HG02610 (cell line): Measurements from ENCODE around the gene HSD17B13.
"Not testable (repeated sequence)": the region's sequence is repeated elsewhere in the genome, so short reads cannot be mapped to it uniquely, and the experiment has no call there.

Experiments used
- ATAC-seq: cut with Tn5 transposase; IDR thresholded peaks from one replicate; pipeline ENCODE4 v1.9.1; 2021; ENCODE audit warnings: mild to moderate bottlenecking, moderate library complexity; ENCODE audit not compliant: unreplicated experiment

The HSD17B13 gene

GRCh38 chr4:87316961-87317360 lies 5.7 kb downstream of the HSD17B13 start:
- no peak for ATAC-seq

GRCh38 chr4:87315000-87315399 lies 7.7 kb downstream of the HSD17B13 start:
- ATAC-seq, result not testable (repeated sequence)

DNA sequence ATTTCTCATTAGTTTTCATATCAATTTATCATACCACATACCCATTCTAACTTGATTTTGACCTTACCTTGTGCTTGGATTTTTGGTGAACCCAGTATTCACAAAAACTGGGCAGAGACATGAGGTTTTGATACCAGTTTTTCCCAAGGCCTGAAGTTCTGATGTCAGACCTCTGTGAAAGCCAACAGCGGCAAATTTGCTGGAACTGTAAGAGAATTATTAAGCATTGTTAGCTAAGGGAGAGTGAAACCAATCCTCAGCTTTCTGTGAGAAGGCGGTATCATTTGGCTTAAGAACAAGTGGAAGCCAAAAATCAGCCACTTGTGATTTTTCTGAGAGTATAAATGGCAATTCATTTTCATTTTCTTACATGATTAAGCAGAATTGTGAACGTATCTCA lies 8.9 kb downstream of the HSD17B13 start:
- no peak for ATAC-seq

DNA sequence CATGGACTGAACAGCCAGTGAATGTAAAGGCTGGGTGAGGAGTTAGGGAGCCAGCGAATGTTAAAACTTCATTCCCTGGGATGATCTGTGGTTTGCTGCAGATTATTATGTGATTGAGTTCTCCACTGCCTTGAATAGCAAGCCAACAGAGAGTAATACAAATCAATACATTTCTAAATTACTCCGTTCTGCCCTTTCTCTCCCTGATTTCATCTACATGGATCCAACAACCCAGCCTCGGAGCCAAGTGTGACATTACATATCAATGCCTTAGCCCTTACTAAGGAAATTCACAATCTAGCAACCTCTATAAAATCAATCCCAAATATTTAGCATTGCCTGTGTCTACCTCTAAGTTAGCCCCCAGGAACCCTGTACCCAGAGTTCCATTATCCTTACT lies 11.0 kb downstream of the HSD17B13 start:
- ATAC-seq, result no peak

- ATAC-seq, result no peak
These were observed 11.9 kb downstream of the HSD17B13 start for GRCh38 chr4:87310691-87311335.

DNA sequence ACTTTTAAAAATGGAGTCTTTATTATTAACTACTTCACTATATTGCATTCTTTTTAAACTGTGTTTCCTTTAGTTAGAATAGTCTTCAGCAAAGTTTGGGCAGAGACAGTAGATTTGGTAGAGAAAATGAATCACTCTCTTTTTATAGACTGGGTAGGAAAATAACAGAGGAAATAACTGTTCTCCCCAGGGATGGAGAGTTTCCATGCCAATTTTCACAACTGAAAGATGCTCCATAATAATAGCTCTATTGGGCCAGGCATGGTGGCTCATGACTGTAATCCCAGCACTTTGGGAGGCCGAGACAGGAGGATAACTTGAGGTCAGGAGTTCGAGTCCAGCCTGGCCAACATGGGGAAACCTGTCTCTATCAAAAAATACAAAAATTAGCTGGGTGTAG lies 13.1 kb downstream of the HSD17B13 start:
- no peak for ATAC-seq

- peak; percentile 83 for ATAC-seq
These were observed 16.6 kb downstream of the HSD17B13 start for GRCh38 chr4:87306056-87306455.

DNA sequence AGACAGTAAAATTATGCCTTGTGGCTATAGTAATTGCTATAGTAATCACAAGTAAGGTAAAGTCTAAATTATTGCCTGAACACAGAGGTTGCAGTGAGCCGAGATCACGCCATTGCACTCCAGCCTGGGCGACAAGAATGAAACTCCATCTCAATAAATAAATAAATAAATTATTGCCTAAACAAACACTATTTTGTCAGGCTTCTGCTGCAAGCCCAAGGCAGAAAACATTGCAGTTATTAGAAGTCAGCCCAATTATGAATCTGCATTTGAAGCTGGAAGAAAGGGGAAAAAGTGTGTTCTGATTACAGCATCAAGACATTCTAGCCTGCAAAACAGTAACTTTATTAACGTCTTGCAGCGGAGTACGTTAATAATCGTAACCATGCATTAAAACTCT lies 17.1 kb downstream of the HSD17B13 start:
- no peak for ATAC-seq

- no peak for ATAC-seq
These were observed 17.8 kb downstream of the HSD17B13 start for GRCh38 chr4:87304745-87305432.

DNA sequence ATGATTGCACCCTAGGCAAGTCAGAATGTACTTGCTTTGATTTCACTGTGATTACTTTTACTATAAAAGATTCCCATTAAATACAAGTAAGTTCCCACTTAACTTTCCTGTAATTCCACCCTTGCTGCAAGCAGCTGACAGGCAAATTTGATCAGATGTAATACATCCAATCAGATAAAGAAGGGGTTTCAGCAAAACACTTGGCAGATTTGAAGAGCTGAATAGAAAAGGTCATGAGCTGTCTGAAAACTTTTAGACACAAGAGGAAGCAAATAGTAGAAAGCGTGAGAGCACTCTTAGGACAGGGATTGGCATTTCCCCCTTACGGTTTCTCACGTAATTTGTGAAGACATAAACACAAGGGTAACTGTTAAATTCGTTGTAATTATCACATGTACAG lies 22.8 kb downstream of the HSD17B13 start:
- no peak for ATAC-seq

DNA sequence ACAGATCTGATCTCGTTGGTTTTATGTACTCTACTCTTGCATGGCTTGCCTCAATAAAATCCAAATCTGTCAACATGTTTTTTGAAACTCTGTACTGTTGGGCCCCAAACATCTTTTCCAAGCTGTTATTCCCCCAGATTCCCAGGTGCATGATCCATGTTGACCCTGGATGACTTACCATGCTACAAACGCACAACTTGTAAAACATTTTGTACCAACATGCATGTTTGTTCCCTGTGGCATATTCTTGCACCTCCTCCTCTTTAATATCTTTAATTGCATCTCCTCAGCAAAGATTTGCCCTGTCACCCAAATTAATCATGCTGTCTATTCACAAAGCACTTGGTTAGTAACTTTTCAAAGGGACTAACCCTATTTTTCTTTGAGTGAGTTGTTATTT lies 24.3 kb downstream of the HSD17B13 start:
- no peak for ATAC-seq

- ATAC-seq, result not testable (repeated sequence)
These were observed 27.8 kb downstream of the HSD17B13 start for GRCh38 chr4:87294911-87295310.

- ATAC-seq, result not testable (repeated sequence)
These were observed 28.8 kb downstream of the HSD17B13 start for GRCh38 chr4:87293889-87294288.

DNA sequence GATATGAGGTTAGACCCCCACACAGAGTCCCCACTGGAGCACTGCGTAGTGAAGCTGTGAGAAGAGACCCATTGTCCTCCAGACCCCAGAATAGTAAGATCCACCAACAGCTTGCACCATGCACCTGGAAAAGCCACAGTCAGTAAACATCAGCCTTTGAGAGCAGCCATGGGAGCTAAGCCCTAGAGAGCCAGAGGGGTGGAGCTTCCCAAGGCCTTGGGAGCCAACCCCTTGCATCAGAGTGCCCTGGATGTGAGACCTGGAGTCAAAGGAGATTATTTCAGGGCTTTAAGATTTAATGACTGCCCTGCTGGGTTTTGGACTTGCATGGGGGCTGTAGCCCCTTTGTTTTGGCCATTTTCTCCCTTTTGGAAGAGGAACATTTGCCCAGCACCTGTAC lies 35.7 kb downstream of the HSD17B13 start:
- no peak for ATAC-seq

- ATAC-seq, result not testable (repeated sequence)
These were observed 38.4 kb downstream of the HSD17B13 start for GRCh38 chr4:87284268-87284667.

GRCh38 chr4:87283151-87283550 lies 39.5 kb downstream of the HSD17B13 start:
- ATAC-seq, result no peak

DNA sequence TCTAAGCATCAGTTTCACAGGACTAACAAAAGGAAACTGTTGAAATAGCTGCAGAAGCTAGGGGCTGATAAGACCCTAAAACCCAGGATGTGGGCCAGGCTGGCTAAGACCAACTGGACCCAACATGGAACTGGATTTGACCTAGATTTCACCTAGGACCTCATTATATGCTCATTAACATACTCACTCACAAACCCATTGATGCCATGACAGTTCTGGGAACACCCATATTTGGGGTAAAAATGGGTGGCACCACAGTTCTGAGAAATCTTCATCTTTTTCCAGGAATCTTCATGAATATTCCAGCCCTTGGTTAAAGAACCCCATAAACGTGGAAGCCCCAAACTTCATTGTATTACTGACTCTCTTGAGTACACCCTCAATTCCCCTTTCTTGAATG lies 41.1 kb downstream of the HSD17B13 start:
- ATAC-seq, result no peak

- ATAC-seq, result no peak
These were observed 44.3 kb downstream of the HSD17B13 start for GRCh38 chr4:87278335-87278794.

GRCh38 chr4:87275311-87275710 lies 47.4 kb downstream of the HSD17B13 start:
- ATAC-seq, result no peak

- no peak for ATAC-seq
These were observed 47.9 kb downstream of the HSD17B13 start for GRCh38 chr4:87274803-87275202.

DNA sequence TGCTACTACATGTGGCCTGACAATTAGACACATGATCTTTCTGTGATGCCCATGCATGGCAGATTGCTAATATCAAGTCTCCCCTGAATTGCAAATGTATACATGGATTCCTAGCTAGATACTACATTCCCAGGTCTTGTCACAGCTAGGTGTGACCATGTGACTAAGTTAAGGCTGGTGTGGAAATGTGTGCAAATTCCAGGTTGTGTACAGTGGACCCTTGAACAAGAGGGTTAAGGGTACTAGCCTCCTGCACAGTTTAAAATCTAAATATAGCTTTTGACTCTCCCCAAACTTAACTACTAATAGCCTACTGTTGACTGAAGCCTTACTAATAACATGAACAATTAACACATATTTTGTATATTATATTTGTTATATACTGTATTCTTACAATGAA lies 48.4 kb downstream of the HSD17B13 start:
- no peak for ATAC-seq

DNA sequence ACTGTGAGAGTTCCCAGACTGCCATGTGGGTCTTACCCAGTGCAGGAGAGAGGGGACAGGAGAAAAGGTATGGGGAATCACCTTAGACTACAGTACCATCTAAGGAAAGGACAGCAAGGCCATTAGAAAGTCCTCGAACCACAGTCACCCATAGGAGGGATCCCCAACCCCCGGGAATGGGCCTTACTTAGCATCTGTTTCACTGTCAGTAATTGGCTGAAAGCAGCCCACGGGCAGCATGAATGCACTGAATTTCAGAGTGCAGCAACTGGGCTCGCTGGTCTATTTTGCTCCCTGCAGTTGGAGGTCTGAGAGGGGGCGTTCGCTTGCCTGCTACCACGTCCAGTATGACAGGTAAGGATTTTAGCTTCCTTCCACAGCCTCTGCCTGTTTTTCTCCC lies 51.9 kb downstream of the HSD17B13 start:
- ATAC-seq, result no peak

DNA sequence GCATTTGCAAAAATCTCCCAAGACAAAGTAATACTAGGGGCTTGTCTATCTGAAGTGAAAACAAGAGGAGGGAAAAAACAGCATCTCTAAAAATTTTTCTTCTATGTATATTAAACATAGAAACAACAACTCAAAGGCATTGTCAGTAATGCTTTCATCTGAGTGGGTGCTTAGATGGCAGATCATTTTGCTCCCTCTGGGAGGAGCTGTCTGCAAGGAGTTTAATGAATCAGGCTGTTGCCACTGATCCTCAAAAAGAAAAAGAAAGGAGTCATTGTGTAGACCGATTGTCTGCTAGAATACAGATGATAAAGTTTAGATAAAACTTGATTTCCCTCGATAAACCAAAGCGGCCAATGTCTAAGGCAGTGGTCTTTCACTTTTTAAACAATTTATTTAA lies 52.5 kb downstream of the HSD17B13 start:
- ATAC-seq, result no peak
